ENCODE data around the gene LTC4S.
"Not testable (repeated sequence)": the region's sequence is repeated elsewhere in the genome, so short reads cannot be mapped to it uniquely, and the experiment has no call there.

LTC4S gene

GRCh38 chr5:179769796-179770195, 24.0 kb upstream of the LTC4S start:
- no peak for DNase-seq

- DNase-seq, result no peak
Measured at GRCh38 chr5:179771311-179771895, 22.4 kb upstream of the LTC4S start.

- no peak for DNase-seq
Measured at GRCh38 chr5:179772351-179772750, 21.4 kb upstream of the LTC4S start.

- DNase-seq, result no peak
Measured at GRCh38 chr5:179773686-179774040, 20.1 kb upstream of the LTC4S start.

- no peak for DNase-seq
Measured at GRCh38 chr5:179774442-179774841, 19.3 kb upstream of the LTC4S start.

- DNase-seq, result no peak
Measured at GRCh38 chr5:179776411-179776938, 17.3 kb upstream of the LTC4S start.

- no peak for DNase-seq
Measured at GRCh38 chr5:179777456-179777855, 16.3 kb upstream of the LTC4S start.

GRCh38 chr5:179777909-179778308, 15.9 kb upstream of the LTC4S start:
- no peak for DNase-seq

GRCh38 chr5:179778591-179778990, 15.2 kb upstream of the LTC4S start:
- no peak for DNase-seq

GRCh38 chr5:179779826-179780225, 14.0 kb upstream of the LTC4S start:
- no peak for DNase-seq

GRCh38 chr5:179780362-179780761, 13.4 kb upstream of the LTC4S start:
- no peak for DNase-seq

GRCh38 chr5:179781846-179782245, 11.9 kb upstream of the LTC4S start:
- no peak for DNase-seq

- DNase-seq, result no peak
Measured at GRCh38 chr5:179783128-179783527, 10.7 kb upstream of the LTC4S start.

- no peak for DNase-seq
Measured at GRCh38 chr5:179786861-179787260, 6.9 kb upstream of the LTC4S start.

GRCh38 chr5:179788193-179788854, 5.5 kb upstream of the LTC4S start:
- DNase-seq, result no peak

- DNase-seq, result not testable (repeated sequence)
Measured at GRCh38 chr5:179789278-179789677, 4.5 kb upstream of the LTC4S start.

- no peak for DNase-seq
Measured at GRCh38 chr5:179791881-179792611, 1.7 kb upstream of the LTC4S start.

GRCh38 chr5:179792612-179793467, 946 bp upstream of the LTC4S start:
- no peak for DNase-seq

GRCh38 chr5:179794171-179794570, 385 bp downstream of the LTC4S start:
- DNase-seq, result no peak

GRCh38 chr5:179794575-179794974, 789 bp downstream of the LTC4S start:
- no peak for DNase-seq

- DNase-seq, result peak; percentile 71
Measured at GRCh38 chr5:179795049-179795862, 1.5 kb downstream of the LTC4S start.

All from NCI-H146 (cell line).